ENCODE results near the gene FLVCR1. TPM values are rescaled to one million over a fixed set of nuclear protein-coding genes. Genes with fewer than 3 reads are reported as not detected.

FLVCR1 gene
- total RNA-seq, 1 donor from 2014 or later: 17.6 TPM

GRCh38 chr1:212944229-212944901 lies 86.3 kb downstream of the FLVCR1 start:
- intact Hi-C loops (cut with micrococcal nuclease): no loop called here

GRCh38 chr1:212945056-212945455 lies 87.0 kb downstream of the FLVCR1 start:
- intact Hi-C loops (cut with micrococcal nuclease): no loop called here

- intact Hi-C loops (cut with micrococcal nuclease): no loop called here
Measured at GRCh38 chr1:212945463-212946160, 87.5 kb downstream of the FLVCR1 start.

GRCh38 chr1:212946872-212947271 lies 88.8 kb downstream of the FLVCR1 start:
- intact Hi-C loops (cut with micrococcal nuclease): no loop called here

Other genes starting within 250 kb of the FLVCR1 start
- 8.1 and 9.5 TPM in 2 replicates for gene ATF3, start 249.5 kb upstream of the FLVCR1 start, total RNA-seq
- gene BATF3, start 158.4 kb upstream of the FLVCR1 start, total RNA-seq: 35.3 and 37.3 TPM in 2 replicates
- 39.2 and 40.8 TPM in 2 replicates for gene NSL1, start 66.5 kb upstream of the FLVCR1 start, total RNA-seq
- 14.4 and 17.3 TPM in 2 replicates for gene TATDN3, start 66.4 kb upstream of the FLVCR1 start, total RNA-seq
- not detected in 2 replicates for gene SPATA45, start 10.6 kb upstream of the FLVCR1 start, total RNA-seq
- 0.32 and 0.61 TPM in 2 replicates for gene VASH2, start 92.3 kb downstream of the FLVCR1 start, total RNA-seq
- gene ANGEL2, start 157.6 kb downstream of the FLVCR1 start, total RNA-seq: 44.3 and 49.1 TPM in 2 replicates
- 10.1 and 10.6 TPM in 2 replicates for gene RPS6KC1, start 193.0 kb downstream of the FLVCR1 start, total RNA-seq

All from T-helper 2 cell treated with Interferon-gamma antibody and Interleukin-4, amounts not matched to agents 100 ng/mL and 5 ng/mL, for 36 hours (primary cell).